GF-D8 (cell line): Measurements from ENCODE around the gene BTBD7.

Experiments used
- DNase-seq: peaks from one replicate; lab custom pipeline; 2025; lab: John Stamatoyannopoulos, UW

Gene BTBD7

GRCh38 chr14:93302688-93303581, 29.9 kb downstream of the BTBD7 start:
- DNase-seq: no peak

DNA sequence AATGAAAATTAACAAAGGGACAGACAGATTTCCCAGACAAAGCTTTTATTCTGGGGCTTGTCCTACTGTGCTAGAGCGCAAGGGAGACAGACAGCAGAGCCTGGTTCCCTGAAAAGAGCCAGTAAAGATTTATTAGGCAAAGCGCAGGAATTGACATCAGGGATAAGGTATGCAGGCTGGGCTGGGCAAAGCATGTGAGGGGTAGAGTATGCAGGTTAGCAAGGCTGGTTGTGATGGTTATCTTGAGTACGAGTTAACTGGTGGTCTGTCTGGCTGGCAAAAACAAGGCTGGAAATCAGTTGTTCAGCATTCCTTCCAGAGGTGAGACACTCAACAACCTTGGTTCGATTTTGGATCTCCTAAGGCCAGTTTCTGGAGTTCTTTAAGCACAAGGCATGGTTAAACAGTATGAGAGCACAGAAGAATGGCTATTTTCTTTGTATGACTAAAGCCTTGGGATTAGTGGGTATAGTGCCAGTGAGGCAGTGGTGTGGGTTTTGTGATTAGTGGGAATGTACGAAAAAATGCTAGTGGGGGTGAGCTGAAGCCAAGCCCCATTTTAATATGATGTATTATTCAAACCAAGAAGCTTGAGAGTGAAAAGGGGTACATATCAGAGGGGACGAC, 30.9 kb downstream of the BTBD7 start:
- DNase-seq: no peak

DNA sequence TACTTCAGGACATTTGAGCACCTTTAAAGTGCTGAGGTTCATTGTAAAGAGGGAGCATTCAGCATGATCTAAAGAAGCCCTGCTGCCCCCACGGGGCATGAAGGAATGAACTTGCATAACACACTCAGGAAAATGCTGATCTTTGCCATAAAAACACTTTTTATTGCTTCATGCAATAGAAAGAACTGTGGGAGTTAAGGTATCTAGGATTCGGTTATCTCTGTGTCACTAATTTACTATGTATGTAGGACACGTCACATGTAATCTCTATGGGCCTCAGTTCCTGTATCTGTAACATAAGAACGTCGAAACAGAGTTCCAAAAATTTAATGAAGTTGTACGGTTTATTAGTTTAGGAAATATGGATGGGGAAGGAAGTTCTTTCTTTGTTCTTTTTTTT, 33.0 kb downstream of the BTBD7 start:
- no peak for DNase-seq

DNA sequence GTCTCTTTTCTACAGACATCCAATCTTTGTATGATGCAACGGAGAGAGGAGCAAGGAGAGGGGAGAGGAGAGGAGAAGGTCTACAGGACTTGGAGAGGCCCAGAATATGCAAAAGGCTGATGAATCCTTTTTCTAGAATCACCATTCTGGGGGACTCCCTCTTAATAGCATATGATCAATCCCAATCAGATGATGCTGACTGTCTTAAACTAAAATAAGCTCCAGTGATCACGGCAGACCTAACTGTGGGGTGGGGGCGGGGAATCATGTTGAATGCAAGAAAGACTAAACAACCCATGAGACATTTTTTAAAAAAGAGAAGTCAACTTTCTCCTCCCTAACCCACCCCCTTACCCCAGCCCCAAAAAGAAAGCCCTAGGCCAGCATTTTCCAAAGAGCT, 33.4 kb downstream of the BTBD7 start:
- no peak for DNase-seq

GRCh38 chr14:93295541-93296220, 37.2 kb downstream of the BTBD7 start:
- no peak for DNase-seq

GRCh38 chr14:93286212-93286890, 46.5 kb downstream of the BTBD7 start:
- DNase-seq: no peak

DNA sequence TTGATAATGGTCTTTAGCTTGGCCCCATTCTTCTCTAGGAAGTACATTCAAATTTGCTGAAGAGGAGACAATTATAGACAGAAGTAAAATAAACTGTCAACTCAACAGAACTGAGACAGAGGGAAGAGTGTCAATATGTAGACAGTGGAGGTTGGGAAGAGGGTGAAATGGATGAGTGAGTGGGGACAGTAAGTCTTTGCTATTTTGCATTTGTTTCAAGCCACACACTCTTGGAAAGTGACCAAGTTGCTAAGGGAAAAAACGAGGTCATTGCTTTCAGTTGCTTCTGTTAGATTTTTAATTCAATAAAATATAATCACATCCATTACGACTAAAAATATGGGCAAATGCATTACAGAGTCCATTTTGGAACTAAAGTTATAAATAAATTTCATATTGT, 47.8 kb downstream of the BTBD7 start:
- DNase-seq: no peak

GRCh38 chr14:93281937-93282336, 50.9 kb downstream of the BTBD7 start:
- no peak for DNase-seq

GRCh38 chr14:93280743-93281142, 52.1 kb downstream of the BTBD7 start:
- no peak for DNase-seq

DNA sequence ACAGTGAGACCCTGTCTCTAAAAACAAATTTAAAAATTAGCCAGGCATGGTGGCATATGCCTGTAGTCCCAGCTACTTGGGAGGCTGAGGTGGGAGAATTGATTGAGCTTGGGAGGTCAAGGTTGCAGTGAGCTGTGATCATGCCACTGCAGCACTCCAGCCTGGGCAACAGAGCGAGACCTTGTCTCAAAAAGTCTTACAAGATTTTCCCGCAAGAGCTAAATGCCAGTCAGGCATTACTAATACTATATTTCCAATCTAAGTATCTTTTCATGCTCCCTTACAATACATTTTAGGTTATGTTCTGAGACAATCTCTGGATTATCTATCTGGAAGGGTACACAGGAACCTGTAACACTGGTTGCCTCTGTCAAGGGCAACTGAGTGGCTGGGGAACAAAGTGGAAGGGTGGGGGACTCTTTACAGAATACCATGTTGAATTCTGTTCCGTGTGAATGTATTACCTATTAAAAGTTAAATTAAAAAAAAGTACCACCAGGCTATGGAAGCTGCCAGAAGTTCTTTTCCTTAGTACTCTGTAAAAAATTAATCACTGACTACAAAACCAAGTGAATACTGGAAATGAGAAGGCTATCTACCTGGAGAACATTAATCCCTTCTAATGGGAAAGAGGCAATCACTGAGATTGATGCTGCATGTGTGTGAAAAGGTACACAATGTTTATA, 56.7 kb downstream of the BTBD7 start:
- no peak for DNase-seq

- no peak for DNase-seq
Observed at GRCh38 chr14:93274055-93274806, 58.6 kb downstream of the BTBD7 start.

DNA sequence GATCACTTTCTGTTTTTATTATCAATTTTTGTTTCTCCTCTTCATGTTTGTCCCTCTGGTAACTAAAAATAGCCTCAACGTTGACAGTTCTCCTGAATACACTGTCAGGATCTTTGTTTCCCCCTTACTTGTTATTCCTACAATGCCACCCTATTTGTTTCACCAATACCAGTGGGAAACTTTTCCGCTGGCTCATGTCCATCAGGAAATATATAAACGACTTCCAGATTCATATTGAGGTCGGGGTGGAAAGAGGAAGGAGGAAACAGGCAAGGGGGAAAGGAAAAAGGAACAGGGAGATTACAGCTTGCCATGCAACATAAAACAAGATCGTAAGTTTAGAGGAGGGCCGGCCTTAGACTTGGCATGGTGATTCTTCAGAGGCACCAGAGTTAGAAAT, 61.7 kb downstream of the BTBD7 start:
- DNase-seq: no peak

- DNase-seq: no peak
Observed at GRCh38 chr14:93269341-93270068, 63.3 kb downstream of the BTBD7 start.

DNA sequence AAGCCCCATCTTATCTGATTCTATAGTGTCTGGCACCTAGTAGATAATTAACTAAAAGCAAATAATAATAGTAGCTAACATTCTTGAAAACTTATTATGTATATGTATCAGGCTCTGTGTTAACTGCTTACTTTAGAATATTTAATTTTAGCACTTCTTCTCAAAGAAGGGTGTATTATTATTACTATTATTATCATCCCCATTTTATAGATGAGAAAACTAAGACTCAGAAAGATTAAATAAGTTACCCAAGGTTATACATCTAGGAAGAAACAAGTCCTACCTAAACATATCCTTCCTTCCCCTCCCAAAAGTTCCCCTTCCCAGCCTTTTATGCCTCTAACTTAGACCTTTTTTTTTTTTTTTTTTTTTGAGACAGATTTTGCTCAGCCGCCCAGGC, 64.4 kb downstream of the BTBD7 start:
- DNase-seq: no peak

DNA sequence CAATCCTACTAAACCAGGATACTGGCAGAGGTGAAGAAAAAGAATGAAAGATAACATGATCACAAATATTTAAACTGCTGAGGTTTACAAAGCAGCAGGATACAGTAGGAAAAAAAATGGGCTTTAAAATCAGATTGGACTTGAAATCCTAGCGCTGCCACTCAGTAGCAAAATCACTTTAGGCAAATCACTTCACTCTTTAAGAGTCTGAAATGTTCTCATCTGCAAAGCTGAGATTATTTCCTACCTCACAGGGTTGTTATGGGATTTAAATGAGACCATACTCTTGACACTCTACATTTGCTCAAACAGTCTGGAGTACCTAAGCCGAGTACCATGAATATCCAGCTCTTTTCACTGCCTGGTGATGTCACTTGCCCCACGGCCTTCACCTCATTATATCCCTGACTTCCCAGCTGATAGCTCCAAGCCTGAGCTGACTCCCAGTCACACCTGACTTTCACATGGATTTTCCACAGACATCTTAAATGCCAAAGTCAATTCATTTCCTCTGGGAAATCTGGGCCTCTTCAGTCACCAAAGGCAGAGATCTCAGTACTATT, 65.6 kb downstream of the BTBD7 start:
- no peak for DNase-seq

DNA sequence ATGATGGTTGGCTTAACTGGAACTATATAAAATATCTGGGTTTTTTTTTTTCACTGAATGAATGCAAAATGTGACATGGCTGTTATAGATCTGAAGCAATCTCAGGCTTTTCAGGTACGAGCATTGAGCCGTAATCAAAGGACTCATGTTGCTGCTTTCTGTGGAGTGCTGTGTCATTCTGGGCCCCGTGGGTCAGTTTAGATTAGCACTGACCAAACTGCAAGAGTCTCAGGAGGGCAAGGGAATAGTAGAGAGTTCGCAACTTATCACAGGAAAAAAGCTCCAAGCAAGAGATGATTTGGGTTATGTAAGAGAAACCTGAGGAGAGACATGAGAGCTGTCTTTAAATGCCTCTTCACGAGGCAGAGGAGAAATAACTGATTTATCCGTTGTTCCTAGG, 66.7 kb downstream of the BTBD7 start:
- DNase-seq: no peak

GRCh38 chr14:93263416-93263815, 69.4 kb downstream of the BTBD7 start:
- no peak for DNase-seq

DNA sequence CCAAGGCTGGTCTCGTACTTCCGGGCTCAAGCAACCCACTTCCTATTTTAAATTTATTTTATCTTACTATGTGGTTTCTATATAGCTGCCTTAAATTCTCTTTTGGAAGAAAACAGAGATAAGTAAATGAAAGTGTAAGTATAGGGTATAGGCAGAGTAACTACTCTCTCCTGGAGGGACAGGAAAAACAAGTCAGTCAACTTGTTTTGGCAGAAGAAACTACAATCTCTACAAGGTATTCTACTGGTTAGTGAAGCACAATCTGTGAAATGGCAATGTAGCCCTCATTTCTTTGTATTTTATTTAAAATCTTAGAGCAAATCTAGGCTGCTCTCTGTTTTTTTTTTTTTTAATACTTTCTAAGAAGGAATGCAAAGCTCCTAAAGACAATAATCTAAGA, 70.4 kb downstream of the BTBD7 start:
- DNase-seq: no peak

DNA sequence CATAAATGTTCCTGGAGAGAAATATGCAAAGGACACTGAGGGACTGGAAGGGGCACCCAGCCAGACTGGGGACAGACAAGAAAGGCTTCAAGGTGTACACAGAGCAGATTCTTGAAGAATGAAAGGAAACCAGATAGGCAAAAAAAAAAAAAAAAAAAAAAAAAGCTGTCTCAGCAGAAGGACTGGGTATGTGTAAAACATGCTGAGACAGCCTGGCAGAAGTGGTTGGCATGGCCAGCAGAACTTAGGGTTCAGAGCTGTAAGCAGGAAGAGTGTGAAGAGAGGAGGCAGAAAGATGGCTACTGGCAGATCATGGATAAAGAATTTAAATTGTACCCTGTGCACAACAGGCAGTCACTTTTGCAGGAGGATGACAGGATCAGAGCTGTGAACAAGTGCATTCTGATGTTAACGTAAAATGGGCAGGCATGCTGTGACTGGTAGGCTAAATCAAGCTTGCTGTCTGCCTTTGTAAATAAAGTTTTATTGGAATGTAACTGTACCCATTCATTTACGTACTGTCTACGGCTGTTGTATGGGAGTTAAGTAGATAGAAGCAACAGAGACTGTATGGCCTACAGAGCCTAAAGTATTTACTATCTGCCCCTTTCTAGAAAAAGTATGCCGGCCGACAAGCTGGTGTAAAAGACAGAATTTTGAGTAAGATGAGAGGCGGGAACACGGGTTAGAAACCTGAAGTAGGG, 83.6 kb downstream of the BTBD7 start:
- DNase-seq: no peak
